Keratinocyte (primary cell): Measurements from ENCODE around the gene HSP90B1. TPM values are rescaled to one million over a fixed set of nuclear protein-coding genes. Genes with fewer than 3 reads are reported as not detected.
A peak's percentile ranks its signal among the peaks of the same experiment; 100 is the strongest.

Experiments
- DNase-seq: peaks from one replicate; pipeline ENCODE4 v3.0.0-alpha.2; 2011; ENCODE audit warnings: low read depth, missing footprints, low spot score
- FAIRE-seq: peaks from 2 replicates; lab custom pipeline; 2011; peaks lifted over from hg19 to GRCh38; lab: Jason Lieb, UNC
- H2AFZ ChIP-seq: 2 replicates; pipeline ENCODE4 v1.6.0; 2012; ENCODE audit warnings: low read length, control low read depth, inconsistent platforms; ENCODE audit not compliant: control insufficient read depth
- H3K27ac ChIP-seq: 2 replicates; pipeline ENCODE4 v1.5.1; 2011; ENCODE audit warnings: low read length; ENCODE audit not compliant: control insufficient read depth, insufficient read depth
- H3K27me3 ChIP-seq: 3 replicates; pipeline ENCODE4 v1.6.0; 2011; ENCODE audit warnings: low read length; ENCODE audit not compliant: control insufficient read depth, insufficient read depth; ENCODE audit errors: extremely low read depth
- H3K36me3 ChIP-seq, 2 experiments: 2 replicates in 1 of 2; 3 replicates in 1 of 2; pipeline ENCODE4 v1.5.1; 2011; ENCODE audit warnings: low read length in 2 of 2, mild to moderate bottlenecking in 1 of 2; ENCODE audit not compliant: control insufficient read depth in 2 of 2, insufficient read depth in 2 of 2; ENCODE audit errors: extremely low read depth in 1 of 2
- H3K4me1 ChIP-seq: 3 replicates; pipeline ENCODE4 v1.5.1; 2011; ENCODE audit warnings: low read length; ENCODE audit not compliant: control insufficient read depth, insufficient read depth; ENCODE audit errors: extremely low read depth
- H3K4me2 ChIP-seq: 3 replicates; pipeline ENCODE4 v1.6.0; 2011; ENCODE audit warnings: low read depth, low read length; ENCODE audit not compliant: control insufficient read depth, insufficient read depth; ENCODE audit errors: extremely low read depth
- H3K4me3 ChIP-seq, 3 experiments: fragments of 200-600 bp in 1 of 3; sonication (generic) in 1 of 3; 2 replicates in 2 of 3; 3 replicates in 1 of 3; pipeline ENCODE4 v1.5.1; 2011 to 2016; ENCODE audit warnings: low read length in 3 of 3, mild to moderate bottlenecking in 3 of 3, control low read depth in 2 of 3, inconsistent platforms in 1 of 3, low read depth in 1 of 3, mixed read lengths in 1 of 3, mixed run types in 1 of 3, moderate library complexity in 1 of 3; ENCODE audit not compliant: control insufficient read depth in 2 of 3, insufficient read depth in 2 of 3; ENCODE audit errors: extremely low read depth in 1 of 3
- H3K79me2 ChIP-seq: 2 replicates; pipeline ENCODE4 v1.6.0; 2012; ENCODE audit warnings: low read length; ENCODE audit not compliant: control insufficient read depth, insufficient read depth
- H3K9ac ChIP-seq: 3 replicates; pipeline ENCODE4 v1.6.0; 2011; ENCODE audit warnings: low read length; ENCODE audit not compliant: control insufficient read depth, insufficient read depth; ENCODE audit errors: extremely low read depth
- H3K9me1 ChIP-seq: 3 replicates; pipeline ENCODE4 v1.6.0; 2011; ENCODE audit warnings: low read length; ENCODE audit not compliant: control insufficient read depth, insufficient read depth; ENCODE audit errors: extremely low read depth
- H3K9me3 ChIP-seq: 2 replicates; pipeline ENCODE4 v1.5.1; 2012; ENCODE audit warnings: low read depth, low read length; ENCODE audit not compliant: control insufficient read depth
- H4K20me1 ChIP-seq: 3 replicates; pipeline ENCODE4 v1.6.0; 2011; ENCODE audit warnings: low read length; ENCODE audit not compliant: control insufficient read depth, insufficient read depth; ENCODE audit errors: extremely low read depth
- CTCF ChIP-seq, 3 experiments: IDR thresholded peaks in 1 of 3; conservative IDR thresholded peaks in 1 of 3; optimal IDR thresholded peaks in 1 of 3; 2 replicates in 2 of 3; 3 replicates in 1 of 3; pipeline versions ENCODE3 to v1.5.1; 2011; ENCODE audit warnings: low read length in 3 of 3, mild to moderate bottlenecking in 3 of 3, moderate library complexity in 2 of 3, control low read depth in 1 of 3, inconsistent platforms in 1 of 3; ENCODE audit not compliant: insufficient read depth in 2 of 3; ENCODE audit errors: extremely low read depth in 1 of 3
- EZH2 ChIP-seq: IDR thresholded peaks from one replicate; pipeline ENCODE4 v1.6.1; 2012; ENCODE audit warnings: inconsistent platforms, mild to moderate bottlenecking, low read length, moderate library complexity
- dilution Hi-C: fragments of 300-500 bp; cut with MboI; formaldehyde crosslinking; loops from one replicate; pipeline ENCODE4 v1.7.0; 2020; ENCODE audit warnings: low sequenced_read_pairs; ENCODE audit not compliant: extremely low pct_ligation_motif_present
- polyA plus RNA-seq, 5 experiments: library from polyadenylated mRNA; depleted of rRNA in 3 of 5; stranded (reverse) in 3 of 5; stranded (forward) in 1 of 5; unstranded in 1 of 5; fragments of >200 nt; gene quantifications; 1 replicate in 1 of 5; 2 replicates in 3 of 5; 3 replicates in 1 of 5; pipeline versions ENCODE4 v1.2.1 to v1.2.3, GENCODE V29; 2011 to 2012; ENCODE audit warnings: missing spikeins in 2 of 5, low read depth in 1 of 5, low replicate concordance in 1 of 5

Gene HSP90B1
- polyA plus RNA-seq, 1 donor (not counting 4 experiments of a cell fraction or from before 2014, with no cell fraction given): 954 TPM

- Histone ChIP-seq H3K4me1 (peaks cover 17% of the 10 kb centered on the region), H2AFZ (no peak overlapping the region), H3K9me1 (no peaks in the 10 kb centered on the region), H3K9ac (no peak overlapping the region), H3K27me3 (no peaks in the 10 kb centered on the region), H3K79me2 (no peaks in the 10 kb centered on the region), H3K36me3 (no peaks in the 10 kb centered on the region), H3K4me3 (no peak overlapping the region), H3K27ac (no peak overlapping the region), H3K4me2 (no peak overlapping the region), H4K20me1 (no peaks in the 10 kb centered on the region), H3K9me3 (no peaks in the 10 kb centered on the region)
- FAIRE-seq (no peak), DNase-seq (no peak)
- no peak for TF ChIP-seq EZH2
- TF ChIP-seq CTCF (optimal IDR thresholded peaks at IDR 0.05 in 1 of 3, IDR thresholded peaks at IDR 0.05 in 1 of 3, conservative IDR thresholded peaks at IDR 0.05 in 1 of 3; ENCODE audit: extremely low read depth in 1 of 3, insufficient read depth in 2 of 3, low read length in 3 of 3): no peak
- dilution Hi-C loops: no loop called here
Measured at GRCh38 chr12:103912069-103912468, 18.1 kb upstream of the HSP90B1 start.

DNA sequence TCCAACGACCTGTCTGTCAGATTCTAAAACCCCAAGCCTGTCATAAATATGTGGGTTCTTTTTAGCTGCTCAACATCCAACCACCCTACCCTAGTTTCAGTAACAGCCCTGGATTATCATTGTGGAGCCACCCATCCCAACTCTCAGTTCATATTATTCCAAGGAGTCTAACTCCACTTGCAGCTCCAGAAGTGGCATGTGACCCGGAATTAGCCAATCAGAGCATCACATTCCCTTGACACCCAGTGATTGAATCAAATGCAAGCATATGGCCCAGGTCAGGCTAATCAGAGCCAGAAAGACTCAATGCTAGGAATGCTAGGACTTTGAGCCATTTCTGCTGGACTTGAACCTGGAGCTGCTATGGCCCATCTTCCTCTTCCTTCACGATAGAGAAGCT, 17.1 kb upstream of the HSP90B1 start:
- Histone ChIP-seq H3K27me3 (no peaks in the 10 kb centered on the region), H2AFZ (no peak overlapping the region), H3K4me3 (no peak overlapping the region), H3K27ac (no peak overlapping the region), H3K36me3 (no peaks in the 10 kb centered on the region), H3K9ac (no peak overlapping the region), H3K4me2 (no peak overlapping the region), H3K79me2 (no peaks in the 10 kb centered on the region), H3K9me3 (no peaks in the 10 kb centered on the region), H4K20me1 (no peaks in the 10 kb centered on the region), H3K9me1 (no peaks in the 10 kb centered on the region), H3K4me1 (peaks cover 11% of the 10 kb centered on the region)
- TF ChIP-seq EZH2: no peak
- TF ChIP-seq CTCF (optimal IDR thresholded peaks at IDR 0.05 in 1 of 3, IDR thresholded peaks at IDR 0.05 in 1 of 3, conservative IDR thresholded peaks at IDR 0.05 in 1 of 3; ENCODE audit: extremely low read depth in 1 of 3, insufficient read depth in 2 of 3, low read length in 3 of 3): no peak
- dilution Hi-C loops: no loop called here
- FAIRE-seq (peak; percentile 9), DNase-seq (no peak)
